GM12872 (cell line): ENCODE data around the gene XK.

ENCODE experiments used
- CTCF ChIP-seq: IDR thresholded peaks from 3 replicates; pipeline ENCODE4 v1.5.1; 2011; ENCODE audit warnings: low read depth, mild to moderate bottlenecking, low read length, moderate library complexity; ENCODE audit not compliant: insufficient read depth

Gene XK

GRCh38 chrX:37755025-37755424 is 69.4 kb downstream of the XK start:
- TF ChIP-seq CTCF: no peak

GRCh38 chrX:37757082-37757481 is 71.5 kb downstream of the XK start:
- TF ChIP-seq CTCF: no peak

GRCh38 chrX:37759351-37759750 is 73.8 kb downstream of the XK start:
- TF ChIP-seq CTCF: no peak

- TF ChIP-seq CTCF: no peak
These were observed 74.4 kb downstream of the XK start for GRCh38 chrX:37759878-37760418.

- no peak for TF ChIP-seq CTCF
These were observed 77.8 kb downstream of the XK start for GRCh38 chrX:37763400-37763799.

GRCh38 chrX:37765507-37765906 is 79.9 kb downstream of the XK start:
- TF ChIP-seq CTCF: no peak

GRCh38 chrX:37767430-37767829 is 81.8 kb downstream of the XK start:
- TF ChIP-seq CTCF: no peak
